Activated CD4-positive, CD25-positive, alpha-beta regulatory T cell treated with anti-CD3 and anti-CD28 coated beads, Interleukin-2, amount 50 U/mL, for 24 hours (primary cell): ENCODE data around the gene PBX4.
"Not testable (repeated sequence)": the region's sequence is repeated elsewhere in the genome, so short reads cannot be mapped to it uniquely, and the experiment has no call there.

ENCODE experiments used
- ATAC-seq, 2 donors: fragments of 150-1000 bp; cut with Tn5 transposase; one replicate each; pipeline ENCODE4 v1.10.0; 2021; ENCODE audit warnings: mild to moderate bottlenecking in 1 of 2, moderate library complexity in 1 of 2

PBX4 gene

DNA sequence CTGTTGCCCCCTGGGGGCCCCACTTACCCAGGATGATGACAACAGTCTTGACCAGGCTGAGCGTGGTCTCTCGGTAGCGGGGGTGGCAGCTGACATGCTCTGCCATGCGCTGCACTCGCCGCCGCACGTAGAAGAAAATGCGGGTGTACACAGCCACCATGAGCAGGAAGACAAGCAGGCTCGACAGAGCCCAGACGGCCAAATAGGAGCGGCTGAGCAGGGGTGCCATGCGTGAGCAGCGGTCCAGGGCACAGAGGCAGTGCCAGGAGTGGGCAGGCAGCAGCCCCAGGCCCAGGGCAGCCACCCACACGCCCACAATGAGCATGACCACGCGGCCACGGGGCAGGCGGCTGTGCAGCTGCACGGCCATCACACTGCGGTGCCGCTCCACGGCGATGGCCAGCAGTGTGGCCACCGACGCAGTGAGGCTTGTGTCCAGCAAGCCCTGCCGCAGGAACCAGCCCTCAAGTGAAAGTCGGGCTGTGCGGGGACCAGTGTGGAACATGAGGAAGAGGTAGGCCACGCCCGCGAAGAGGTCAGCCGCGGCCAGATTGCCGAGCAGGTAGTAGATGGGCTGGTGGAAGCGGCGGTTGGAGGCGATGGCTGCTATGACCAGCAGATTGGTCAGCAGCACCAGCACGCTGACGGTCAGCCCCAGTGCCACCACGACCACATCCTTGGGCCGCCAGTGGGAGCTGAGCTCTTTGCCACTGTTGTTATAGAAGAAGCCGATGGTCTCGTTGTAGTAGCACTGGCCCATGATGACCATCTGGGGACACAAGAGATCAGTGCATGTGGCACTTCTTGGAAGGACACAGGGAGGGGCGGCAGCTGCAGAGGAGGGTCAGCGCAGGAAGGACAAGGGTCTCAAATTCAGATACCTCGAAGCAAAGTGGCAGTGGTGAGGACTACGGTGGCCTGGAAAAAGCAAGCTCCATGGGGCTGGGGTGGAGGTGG is 8.3 kb upstream of the PBX4 start:
- no peak for ATAC-seq

GRCh38 chr19:19624032-19624570 is 5.6 kb upstream of the PBX4 start:
- no peak for ATAC-seq

DNA sequence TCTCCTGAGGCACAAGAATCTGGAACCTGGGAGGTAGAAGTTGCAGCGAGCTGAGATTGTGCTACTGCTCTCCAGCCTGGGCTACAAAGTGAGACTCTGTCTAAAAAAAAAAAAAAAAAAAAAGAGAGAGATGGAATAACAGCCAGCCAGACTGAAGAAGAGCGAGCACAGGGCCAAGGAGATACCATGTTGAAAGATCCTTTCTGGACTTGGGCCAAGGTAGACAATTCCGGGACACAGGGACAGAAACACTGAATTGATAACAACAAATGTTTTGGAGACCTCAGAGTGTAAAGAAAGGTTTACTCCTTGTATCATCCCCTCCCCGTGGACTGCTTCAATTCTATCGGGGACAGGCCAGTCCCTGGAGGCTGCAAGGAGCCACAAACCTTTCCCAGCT is 4.9 kb upstream of the PBX4 start:
- ATAC-seq: no peak

- no peak for ATAC-seq
These were observed 1.3 kb upstream of the PBX4 start for GRCh38 chr19:19619849-19620210.

- ATAC-seq: no peak
These were observed 828 bp upstream of the PBX4 start for GRCh38 chr19:19619181-19619848.

- peak; percentile 55 to 56 for ATAC-seq
These were observed 3.4 kb downstream of the PBX4 start for GRCh38 chr19:19615086-19615485.

DNA sequence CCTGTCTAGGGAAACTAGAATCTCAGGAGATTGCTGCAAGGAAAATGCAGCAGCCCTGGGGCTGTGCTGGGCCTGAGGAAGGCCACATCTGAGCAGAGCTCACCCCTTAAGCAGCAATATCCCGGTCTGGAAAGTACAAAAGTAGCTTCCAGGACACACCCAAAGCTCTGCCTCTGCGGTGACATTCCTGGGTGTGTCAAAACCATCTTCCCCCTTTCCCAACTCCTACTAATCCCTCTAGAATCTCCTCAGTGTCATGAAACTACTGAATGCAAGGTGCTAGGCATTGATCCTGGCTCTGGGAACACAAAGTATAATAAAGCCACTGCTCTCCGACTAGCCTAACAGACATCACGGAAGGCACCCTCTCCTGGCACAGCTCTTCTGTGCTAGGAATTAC is 5.0 kb downstream of the PBX4 start:
- no peak for ATAC-seq

DNA sequence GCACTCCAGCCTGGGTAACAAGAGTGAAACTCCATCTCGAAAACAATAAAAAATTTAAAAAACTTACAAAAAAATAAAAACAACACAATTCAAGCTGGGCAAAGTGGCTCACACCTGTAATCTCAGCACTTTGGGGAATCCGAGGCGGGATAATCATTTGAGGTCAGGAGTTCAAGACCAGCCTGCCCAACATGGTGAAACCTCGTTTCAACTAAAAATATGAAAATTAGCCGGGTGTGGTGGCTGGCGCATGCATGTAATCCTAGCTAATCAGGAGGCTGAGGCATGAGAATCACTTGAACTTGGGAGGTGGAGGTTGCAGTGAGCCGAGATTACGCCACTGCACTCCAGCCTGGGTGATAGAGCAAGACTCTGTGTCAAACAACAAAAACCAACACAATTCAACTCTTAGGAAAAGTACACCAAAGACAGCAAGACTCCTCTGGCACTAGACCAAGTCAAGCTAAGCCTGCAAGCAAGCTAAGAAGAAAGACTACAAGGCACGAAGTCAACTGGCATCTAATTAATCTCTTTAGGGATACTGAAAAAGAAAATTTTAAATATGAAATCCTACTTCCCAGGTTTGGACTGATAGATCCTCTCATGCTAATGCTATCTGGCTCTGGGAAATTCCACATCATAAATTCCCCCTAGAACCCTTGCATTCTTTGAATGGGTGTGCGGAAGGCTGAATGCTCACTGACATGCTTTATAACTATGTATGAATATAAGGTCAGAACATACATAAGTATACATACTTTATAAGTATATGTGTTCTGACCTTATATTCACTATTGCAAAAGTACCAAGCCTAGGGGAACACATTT is 7.9 kb downstream of the PBX4 start:
- no peak for ATAC-seq

DNA sequence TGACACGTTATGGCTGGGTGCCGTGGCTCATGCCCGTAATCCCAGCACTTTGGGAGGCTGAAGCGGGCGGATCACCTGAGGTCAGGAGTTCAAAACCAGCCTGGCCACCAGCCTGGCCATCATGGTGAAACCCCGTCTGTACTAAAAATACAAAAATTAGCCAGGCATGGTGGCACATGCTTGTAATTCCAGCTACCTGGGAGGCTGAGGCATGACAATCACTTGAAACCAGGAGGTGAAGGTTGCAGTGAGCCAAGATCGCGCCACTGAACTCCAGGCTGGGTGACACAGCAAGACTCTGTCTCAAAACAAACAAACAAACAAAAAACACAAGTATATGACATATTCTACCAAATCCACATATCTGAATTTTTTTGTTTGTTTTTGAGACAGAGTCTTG is 11.8 kb downstream of the PBX4 start:
- ATAC-seq: not testable (repeated sequence)

DNA sequence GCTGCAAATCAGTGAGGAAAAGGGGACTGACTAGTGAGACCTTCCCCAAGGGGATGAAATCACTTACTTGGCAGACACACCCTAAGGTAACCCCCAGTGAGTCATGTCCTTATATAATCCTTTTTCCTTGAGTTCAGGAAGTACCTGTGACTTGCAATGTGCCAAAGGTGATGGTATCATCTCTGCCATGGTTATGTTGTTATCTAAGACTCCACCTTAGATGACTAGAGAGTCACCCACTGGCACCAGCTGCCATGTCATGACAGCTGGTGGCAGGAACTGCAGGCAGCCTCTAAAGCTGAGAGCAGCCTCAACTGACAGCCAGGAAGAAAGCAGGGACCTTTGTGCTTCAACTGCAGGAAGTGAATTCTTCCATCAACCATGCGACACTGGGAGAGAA is 12.5 kb downstream of the PBX4 start:
- peak; percentile 88 to 93 for ATAC-seq

- no peak for ATAC-seq
These were observed 15.7 kb downstream of the PBX4 start for GRCh38 chr19:19602713-19603324.

DNA sequence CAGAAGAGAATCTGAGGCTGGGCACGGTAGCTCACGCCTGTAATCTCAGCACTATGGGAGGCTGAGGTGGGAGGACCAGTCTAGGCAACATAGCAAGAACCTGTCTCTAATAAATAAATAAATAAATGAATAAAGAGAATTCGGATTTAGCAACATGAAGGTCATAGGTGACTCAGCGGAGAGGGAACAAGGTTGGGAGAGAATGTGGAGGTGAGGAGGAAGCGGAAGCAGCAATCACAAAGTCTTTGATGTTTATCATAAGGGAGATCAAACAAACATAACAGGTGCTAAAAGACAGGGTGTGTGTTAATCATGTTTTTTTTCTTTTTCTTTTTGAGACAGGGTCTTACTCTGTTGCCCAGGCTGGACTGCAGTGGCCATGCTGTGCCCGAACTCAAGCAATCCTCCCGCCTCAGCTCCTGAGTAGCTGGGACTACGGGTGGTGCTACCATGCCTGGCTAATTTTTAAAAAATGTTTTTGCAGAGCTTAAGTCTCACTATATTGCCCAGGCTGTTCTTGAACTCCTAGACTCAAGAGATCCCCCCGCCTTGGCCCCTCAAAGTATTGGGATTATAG is 16.3 kb downstream of the PBX4 start:
- ATAC-seq: no peak

GRCh38 chr19:19600793-19601330 is 17.6 kb downstream of the PBX4 start:
- ATAC-seq: no peak

DNA sequence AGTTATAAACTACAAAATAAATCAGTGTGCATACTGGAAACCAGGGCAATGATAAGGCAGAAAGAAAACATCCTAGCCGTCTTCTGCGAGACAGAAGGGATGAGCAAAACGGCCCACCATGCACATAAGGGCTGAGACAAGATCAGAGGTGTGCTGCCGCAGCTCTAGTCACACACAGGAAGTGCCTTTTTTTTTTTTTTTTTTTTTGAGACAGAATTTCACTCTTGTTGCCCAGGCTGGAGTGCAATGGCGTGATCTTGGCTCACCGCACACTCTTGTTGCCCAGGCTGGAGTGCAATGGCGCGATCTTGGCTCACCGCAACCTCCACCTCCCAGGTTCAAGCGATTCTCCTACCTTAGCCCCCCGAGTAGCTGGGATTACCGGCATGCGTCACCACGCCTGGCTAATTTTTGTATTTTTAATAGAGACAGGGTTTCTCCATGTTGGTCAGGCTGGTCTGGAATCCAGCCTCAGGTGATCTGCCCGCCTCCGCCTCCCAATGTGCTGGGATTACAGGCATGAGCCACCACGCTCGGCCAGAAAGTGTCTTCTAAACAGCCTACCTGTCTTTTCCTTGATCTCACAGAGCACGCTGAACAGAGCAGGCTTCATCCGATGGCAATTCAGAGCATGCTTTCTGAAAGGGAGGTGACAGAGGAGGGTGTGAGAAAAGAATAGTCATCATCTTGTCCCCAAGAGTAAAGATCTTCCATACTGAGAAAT is 19.6 kb downstream of the PBX4 start:
- peak; percentile 57 to 62 for ATAC-seq

DNA sequence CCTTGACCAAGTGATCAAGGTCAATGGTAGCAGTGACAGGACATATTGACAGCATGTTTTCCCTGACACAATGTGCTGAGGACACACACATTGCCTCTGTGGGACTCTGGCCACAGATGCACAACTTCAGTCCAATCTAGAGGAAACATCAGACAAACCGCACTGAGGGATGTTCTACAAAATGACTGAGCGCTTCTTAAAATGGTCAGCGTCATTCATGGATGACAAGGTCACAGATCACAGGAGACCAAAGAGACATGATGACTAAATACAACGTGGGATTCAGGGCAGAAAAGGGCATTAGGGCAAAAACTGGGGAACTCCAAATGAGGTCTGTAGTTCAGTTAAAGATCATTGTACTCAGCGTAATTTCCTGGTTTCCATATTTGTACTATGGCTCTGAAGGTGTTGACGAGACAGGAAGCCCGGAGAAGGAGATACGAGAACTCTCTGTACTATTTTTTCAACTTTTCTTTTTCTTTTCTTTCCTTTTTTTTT is 20.6 kb downstream of the PBX4 start:
- ATAC-seq: peak; percentile 76 to 82

GRCh38 chr19:19595171-19595701 is 23.3 kb downstream of the PBX4 start:
- ATAC-seq: no peak

DNA sequence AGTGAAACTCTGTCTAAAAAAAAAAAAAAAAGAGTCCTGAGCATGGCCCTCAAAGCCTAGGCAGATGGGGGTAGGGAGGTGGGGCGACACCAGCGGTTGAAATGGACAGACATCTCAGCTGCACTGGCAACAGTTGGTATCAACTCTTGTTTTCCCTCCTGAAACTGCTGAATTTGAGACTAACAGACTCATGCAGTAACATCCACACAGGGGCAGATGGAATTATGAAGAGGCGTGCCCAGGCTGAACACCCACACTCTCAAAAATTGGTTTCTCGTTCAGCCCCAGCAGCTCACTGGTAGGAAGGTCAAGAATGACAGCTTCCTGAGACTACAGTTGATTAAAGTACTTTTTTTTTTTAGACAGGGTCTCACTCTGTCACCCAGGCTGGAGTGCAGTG is 24.1 kb downstream of the PBX4 start:
- ATAC-seq: no peak

- ATAC-seq: no peak
These were observed 25.8 kb downstream of the PBX4 start for GRCh38 chr19:19592690-19593089.

GRCh38 chr19:19591133-19591825 is 27.2 kb downstream of the PBX4 start:
- ATAC-seq: peak; percentile 96 to 97

DNA sequence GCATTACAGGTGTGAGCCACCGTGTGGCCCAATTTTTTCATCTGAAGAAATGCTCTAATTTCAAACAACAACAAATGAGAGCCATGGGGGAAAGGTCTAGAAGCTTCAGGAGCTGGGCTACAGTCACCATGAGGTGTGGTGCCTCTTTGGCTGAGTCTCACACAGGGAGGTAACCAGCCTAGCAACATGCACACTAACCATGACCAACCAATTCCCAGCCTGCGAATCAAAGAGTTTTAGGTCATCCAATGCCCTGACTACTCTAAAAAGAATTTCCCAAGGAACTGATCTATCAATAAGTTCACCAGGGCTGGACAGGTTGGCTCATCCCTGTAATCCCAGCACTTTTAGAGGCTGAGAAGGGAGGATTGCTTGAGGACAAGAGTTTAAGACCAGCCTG is 29.9 kb downstream of the PBX4 start:
- no peak for ATAC-seq
